SK-N-SH (cell line): ENCODE measurements around the gene CCDC178. TPM values are rescaled to one million over a fixed set of nuclear protein-coding genes. Genes with fewer than 3 reads are reported as not detected.

Experiments
- CTCF ChIA-PET: fragments of 300-600, 350-600 bp; formaldehyde crosslinking; extraction: SDS; loops from one replicate; lab custom pipeline; 2021; lab: Yijun Ruan, JAX
- POLR2A ChIA-PET: fragments of 350-600 bp; sonication (Branson Sonifier 250); formaldehyde crosslinking; extraction: SDS; loops from one replicate; lab custom pipeline; 2020; ENCODE audit warnings: antibody characterized with exemption, inconsistent platforms; lab: Yijun Ruan, JAX
- DNase-seq: peaks from one replicate; pipeline ENCODE4 v3.0.0; 2012
- H2AFZ ChIP-seq: fragments of 200-600 bp; sonication (generic); 2 replicates; pipeline ENCODE4 v1.8.1; 2016; ENCODE audit warnings: antibody characterized with exemption, mild to moderate bottlenecking, low read depth
- H3F3A ChIP-seq: fragments of 200-600 bp; sonication (generic); replicated peaks from 2 replicates; pipeline ENCODE3; 2016; ENCODE audit warnings: antibody characterized with exemption, mild to moderate bottlenecking; ENCODE audit not compliant: insufficient read depth
- H3K27ac ChIP-seq, 2 experiments: fragments of 200-500 bp in 1 of 2; fragments of 200-600 bp in 1 of 2; sonication (Bioruptor generic) in 1 of 2; sonication (generic), shearing (Covaris generic) in 1 of 2; 2 replicates each; pipeline versions ENCODE4 v1.5.1 to v1.6.1; 2014 to 2016; ENCODE audit warnings: low read depth in 2 of 2, inconsistent platforms in 1 of 2, low read length in 1 of 2, mild to moderate bottlenecking in 1 of 2, mixed read lengths in 1 of 2
- H3K27me3 ChIP-seq: fragments of 200-600 bp; sonication (generic), shearing (Covaris generic); 2 replicates; pipeline ENCODE4 v1.6.1; 2016; ENCODE audit warnings: mixed run types; ENCODE audit not compliant: insufficient read depth
- H3K36me3 ChIP-seq, 2 experiments: fragments of 200-500 bp in 1 of 2; fragments of 200-600 bp in 1 of 2; sonication (Bioruptor generic) in 1 of 2; sonication (generic) in 1 of 2; replicated peaks in 1 of 2; 2 replicates each; pipeline versions ENCODE3 to v1.5.1; 2014 to 2016; ENCODE audit warnings: low read length in 1 of 2, mild to moderate bottlenecking in 1 of 2; ENCODE audit not compliant: insufficient read depth in 2 of 2, control insufficient read depth in 1 of 2
- H3K4me1 ChIP-seq, 2 experiments: fragments of 200-500 bp in 1 of 2; fragments of 200-600 bp in 1 of 2; sonication (Bioruptor generic) in 1 of 2; sonication (generic), shearing (Covaris generic) in 1 of 2; 2 replicates each; pipeline versions ENCODE4 v1.5.1 to v1.6.1; 2014 to 2016; ENCODE audit warnings: low read depth in 1 of 2, low read length in 1 of 2, mixed run types in 1 of 2; ENCODE audit not compliant: insufficient read depth in 2 of 2, control insufficient read depth in 1 of 2
- H3K4me2 ChIP-seq: fragments of 200-600 bp; sonication (generic), shearing (Covaris generic); 2 replicates; pipeline ENCODE4 v1.6.1; 2017; ENCODE audit warnings: mixed run types
- H3K4me3 ChIP-seq, 2 experiments: fragments of 200-500 bp in 1 of 2; fragments of 200-600 bp in 1 of 2; sonication (Bioruptor generic) in 1 of 2; sonication (generic), shearing (Covaris generic) in 1 of 2; 2 replicates each; pipeline versions ENCODE4 v1.5.1 to v1.8.1; 2014 to 2016; ENCODE audit warnings: low read depth in 2 of 2, inconsistent platforms in 1 of 2, low read length in 1 of 2, mild to moderate bottlenecking in 1 of 2, mixed read lengths in 1 of 2, moderate library complexity in 1 of 2
- H3K79me2 ChIP-seq: fragments of 200-600 bp; sonication (generic); 2 replicates; pipeline ENCODE4 v1.8.1; 2017; ENCODE audit warnings: mild to moderate bottlenecking; ENCODE audit not compliant: insufficient read depth
- H3K9ac ChIP-seq: fragments of 200-600 bp; sonication (generic); 2 replicates; pipeline ENCODE4 v1.6.1; 2017; ENCODE audit warnings: mixed run types
- H3K9me2 ChIP-seq: fragments of 200-600 bp; sonication (generic); 2 replicates; pipeline ENCODE4 v1.6.1; 2017; ENCODE audit warnings: mixed run types
- H3K9me3 ChIP-seq: fragments of 200-600 bp; sonication (generic); 2 replicates; pipeline ENCODE4 v1.6.1; 2017; ENCODE audit warnings: mixed run types, mild to moderate bottlenecking, moderate library complexity
- H4K20me1 ChIP-seq: fragments of 200-600 bp; sonication (generic); 2 replicates; pipeline ENCODE4 v1.6.1; 2017; ENCODE audit warnings: mild to moderate bottlenecking, mixed run types; ENCODE audit not compliant: insufficient read depth
- ELF1 ChIP-seq: IDR thresholded peaks from 2 replicates; pipeline ENCODE4 v1.4.0; 2012
- EP300 ChIP-seq, 2 experiments: IDR thresholded peaks; 2 replicates each; pipeline versions ENCODE4 v1.4.0 to v1.6.1; 2012; ENCODE audit warnings: borderline replicate concordance in 1 of 2, low read depth in 1 of 2, low read length in 1 of 2
- EZH2phosphoT487 ChIP-seq: fragments of 200-600 bp; sonication (generic); IDR thresholded peaks from 2 replicates; pipeline ENCODE4 v1.6.1; 2017; ENCODE audit warnings: low read depth, mixed run types, mild to moderate bottlenecking, antibody characterized with exemption, moderate library complexity, borderline replicate concordance
- FOSL2 ChIP-seq: IDR thresholded peaks from 2 replicates; pipeline ENCODE4 v1.4.0; 2012; ENCODE audit warnings: low read depth, mild to moderate bottlenecking, moderate library complexity, borderline replicate concordance
- FOXM1 ChIP-seq: IDR thresholded peaks from 2 replicates; pipeline ENCODE4 v1.4.0; 2012; ENCODE audit warnings: low read depth, mild to moderate bottlenecking
- GABPA ChIP-seq: IDR thresholded peaks from 2 replicates; pipeline ENCODE4 v1.4.0; 2012; ENCODE audit warnings: low read depth, mild to moderate bottlenecking
- JUND ChIP-seq: IDR thresholded peaks from 2 replicates; pipeline ENCODE4 v1.4.0; 2012
- MAX ChIP-seq: IDR thresholded peaks from 2 replicates; pipeline ENCODE4 v1.4.0; 2012; ENCODE audit warnings: low read depth
- MXI1 ChIP-seq: IDR thresholded peaks from 2 replicates; pipeline ENCODE4 v1.6.1; 2012; ENCODE audit warnings: mild to moderate bottlenecking, low read depth, low read length, improper control_type of control experiment
- PBX3 ChIP-seq: IDR thresholded peaks from 2 replicates; pipeline ENCODE4; 2012
- POLR2AphosphoS5 ChIP-seq: IDR thresholded peaks from 2 replicates; pipeline ENCODE4 v1.6.1; 2012; ENCODE audit warnings: low read depth, low read length
- RAD21 ChIP-seq: IDR thresholded peaks from 2 replicates; pipeline ENCODE4 v1.6.1; 2012; ENCODE audit warnings: mild to moderate bottlenecking, low read length
- RCOR1 ChIP-seq: fragments of 150-350 bp; IDR thresholded peaks from 2 replicates; pipeline ENCODE4 v1.6.1; 2017; ENCODE audit warnings: antibody characterized with exemption, low read length
- RFX5 ChIP-seq: IDR thresholded peaks from 2 replicates; pipeline ENCODE4 v1.6.1; 2012; ENCODE audit warnings: mild to moderate bottlenecking, improper control_type of control experiment, low read length
- SMC3 ChIP-seq: IDR thresholded peaks from 2 replicates; pipeline ENCODE4 v1.6.1; 2012; ENCODE audit warnings: low read depth, low read length, improper control_type of control experiment
- TCF12 ChIP-seq: IDR thresholded peaks from 2 replicates; pipeline ENCODE4 v1.4.0; 2012
- TEAD4 ChIP-seq: IDR thresholded peaks from 2 replicates; pipeline ENCODE4 v1.4.0; 2012; ENCODE audit warnings: mild to moderate bottlenecking, borderline replicate concordance; ENCODE audit not compliant: insufficient read depth
- WGBS: methylation state at CpG from one replicate; pipeline ENCODE4 v1.1.6; 2017; ENCODE audit warnings: low lambda C conversion rate; 5-methylcytosine and 5-hydroxymethylcytosine counted together
- polyA plus RNA-seq, 3 experiments: library from polyadenylated mRNA; depleted of rRNA; stranded (reverse); fragments of >200 nt; gene quantifications; 2 replicates each; pipeline ENCODE4 v1.2.3, GENCODE V29; 2012
- TF ChIP-seq, protein P1 (sequence below): fragments of 150-350 bp; IDR thresholded peaks from 2 replicates; pipeline ENCODE4 v1.6.1; 2017; ENCODE audit warnings: antibody characterized with exemption, low read length, low read depth, borderline replicate concordance
- TF ChIP-seq, protein P2 (sequence below): fragments of 200-600 bp; sonication (generic); IDR thresholded peaks from 2 replicates; pipeline ENCODE4 v1.6.1; 2017; ENCODE audit warnings: antibody characterized with exemption, mild to moderate bottlenecking, moderate library complexity

The CCDC178 gene
- polyA plus RNA-seq, 1 of the 3 experiments (the other 2 are of a cell fraction) = not detected

DNA sequence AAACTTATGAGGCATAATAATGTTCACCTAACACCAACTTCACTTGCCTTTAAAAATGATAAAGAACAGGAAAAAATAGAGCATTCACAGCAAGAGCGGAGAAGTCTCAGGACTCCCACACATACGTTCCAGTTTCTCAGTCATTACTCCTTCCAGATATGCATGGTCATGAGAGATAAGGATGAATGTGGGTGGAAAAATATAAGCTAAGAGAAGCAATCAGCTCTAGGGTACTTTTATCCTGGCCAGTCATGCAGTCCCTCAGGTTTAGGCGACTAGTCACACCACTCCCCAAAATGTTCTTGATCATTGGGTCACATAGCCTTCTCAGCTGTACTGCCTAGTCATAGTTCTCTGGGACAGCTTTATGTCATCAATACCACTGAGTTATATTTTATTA, 29.2 kb upstream of the CCDC178 start:
- H3K27ac ChIP-seq = no peak overlapping the region
- H3K9me3 ChIP-seq = no peaks in the 10 kb centered on the region
- 68% methylated on average over 3 of the region's 3 CpGs for WGBS
- H3F3A ChIP-seq = no peaks in the 10 kb centered on the region
- no peaks in the 10 kb centered on the region for H3K27me3 ChIP-seq
- no peaks in the 10 kb centered on the region for H3K9me2 ChIP-seq
- TF ChIP-seq FOSL2 = no peak
- no peak for TF ChIP-seq RAD21
- TF ChIP-seq, protein P1, sequence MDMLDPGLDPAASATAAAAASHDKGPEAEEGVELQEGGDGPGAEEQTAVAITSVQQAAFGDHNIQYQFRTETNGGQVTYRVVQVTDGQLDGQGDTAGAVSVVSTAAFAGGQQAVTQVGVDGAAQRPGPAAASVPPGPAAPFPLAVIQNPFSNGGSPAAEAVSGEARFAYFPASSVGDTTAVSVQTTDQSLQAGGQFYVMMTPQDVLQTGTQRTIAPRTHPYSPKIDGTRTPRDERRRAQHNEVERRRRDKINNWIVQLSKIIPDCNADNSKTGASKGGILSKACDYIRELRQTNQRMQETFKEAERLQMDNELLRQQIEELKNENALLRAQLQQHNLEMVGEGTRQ = no peak
- TF ChIP-seq MXI1 = no peak
- no peak for TF ChIP-seq POLR2AphosphoS5
- no peak for TF ChIP-seq ELF1
- H3K79me2 ChIP-seq = no peaks in the 10 kb centered on the region
- no peaks in the 10 kb centered on the region for H3K36me3 ChIP-seq
- CTCF ChIA-PET = interaction anchor here (0.8 to 1.3 kb wide), 2 partner anchors 26 to 67 kb away, joined by 3 to 4 read pairs; no protein-coding TSS in a partner anchor
- no peaks in the 10 kb centered on the region for H3K4me1 ChIP-seq
- no peak for DNase-seq
- no peak overlapping the region for H3K4me2 ChIP-seq
- H3K4me3 ChIP-seq = no peak overlapping the region
- no peak overlapping the region for H2AFZ ChIP-seq
- POLR2A ChIA-PET = no interaction called here
- no peak overlapping the region for H3K9ac ChIP-seq
- H4K20me1 ChIP-seq = no peaks in the 10 kb centered on the region

DNA sequence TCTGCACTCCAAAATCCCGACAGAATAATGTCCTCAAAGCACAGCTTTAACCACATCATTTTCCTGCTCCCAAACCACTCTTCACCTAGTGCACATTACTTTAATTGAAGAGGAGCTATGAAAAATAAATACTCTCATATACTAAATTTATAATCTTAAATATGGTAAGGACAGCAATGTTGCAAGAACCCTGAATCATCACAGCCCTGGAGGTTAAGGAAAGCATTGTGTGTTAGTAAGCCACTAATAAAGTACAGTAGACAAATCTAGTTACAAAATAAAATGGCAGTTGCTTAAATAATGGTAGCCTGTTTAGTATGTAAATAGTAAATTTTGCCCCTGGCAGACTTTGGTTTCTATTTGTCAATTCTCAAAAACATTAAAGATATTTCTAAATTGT, 27.0 kb upstream of the CCDC178 start:
- no peak overlapping the region for H3K4me2 ChIP-seq
- H3K9me2 ChIP-seq = no peaks in the 10 kb centered on the region
- no peak overlapping the region for H3K9ac ChIP-seq
- H3K9me3 ChIP-seq = no peaks in the 10 kb centered on the region
- no peaks in the 10 kb centered on the region for H3K27me3 ChIP-seq
- no peaks in the 10 kb centered on the region for H4K20me1 ChIP-seq
- H3F3A ChIP-seq = no peaks in the 10 kb centered on the region
- no peak for DNase-seq
- CTCF ChIA-PET = interaction anchor here (1.1 kb wide), 1 partner anchor 9 kb away, joined by 3 read pairs; no protein-coding TSS in a partner anchor
- H3K79me2 ChIP-seq = no peaks in the 10 kb centered on the region
- no peak overlapping the region for H2AFZ ChIP-seq
- no peak overlapping the region for H3K4me3 ChIP-seq
- POLR2A ChIA-PET = no interaction called here
- no peaks in the 10 kb centered on the region for H3K36me3 ChIP-seq
- WGBS = 19% methylated on average over 1 of the region's 1 CpG
- no peaks in the 10 kb centered on the region for H3K4me1 ChIP-seq
- no peak overlapping the region for H3K27ac ChIP-seq
- no peak for TF ChIP-seq PBX3
- no peak for TF ChIP-seq RFX5
- TF ChIP-seq MAX = no peak
- TF ChIP-seq FOXM1 = no peak
- no peak for TF ChIP-seq POLR2AphosphoS5
- TF ChIP-seq RAD21 = no peak

- Histone ChIP-seq H3K79me2 (no peaks in the 10 kb centered on the region), H3F3A (no peaks in the 10 kb centered on the region), H3K4me1 (no peaks in the 10 kb centered on the region), H2AFZ (no peak overlapping the region), H4K20me1 (no peaks in the 10 kb centered on the region), H3K27ac (no peak overlapping the region), H3K9ac (no peak overlapping the region), H3K36me3 (no peaks in the 10 kb centered on the region), H3K9me2 (no peaks in the 10 kb centered on the region), H3K27me3 (no peaks in the 10 kb centered on the region), H3K4me3 (no peak overlapping the region), H3K4me2 (no peak overlapping the region), H3K9me3 (no peaks in the 10 kb centered on the region)
- POLR2A ChIA-PET = no interaction called here
- DNase-seq = no peak
- 46% methylated on average over 1 of the region's 1 CpG for WGBS
- CTCF ChIA-PET = no interaction called here
- TF ChIP-seq RCOR1 = no peak
- TF ChIP-seq, protein P2, sequence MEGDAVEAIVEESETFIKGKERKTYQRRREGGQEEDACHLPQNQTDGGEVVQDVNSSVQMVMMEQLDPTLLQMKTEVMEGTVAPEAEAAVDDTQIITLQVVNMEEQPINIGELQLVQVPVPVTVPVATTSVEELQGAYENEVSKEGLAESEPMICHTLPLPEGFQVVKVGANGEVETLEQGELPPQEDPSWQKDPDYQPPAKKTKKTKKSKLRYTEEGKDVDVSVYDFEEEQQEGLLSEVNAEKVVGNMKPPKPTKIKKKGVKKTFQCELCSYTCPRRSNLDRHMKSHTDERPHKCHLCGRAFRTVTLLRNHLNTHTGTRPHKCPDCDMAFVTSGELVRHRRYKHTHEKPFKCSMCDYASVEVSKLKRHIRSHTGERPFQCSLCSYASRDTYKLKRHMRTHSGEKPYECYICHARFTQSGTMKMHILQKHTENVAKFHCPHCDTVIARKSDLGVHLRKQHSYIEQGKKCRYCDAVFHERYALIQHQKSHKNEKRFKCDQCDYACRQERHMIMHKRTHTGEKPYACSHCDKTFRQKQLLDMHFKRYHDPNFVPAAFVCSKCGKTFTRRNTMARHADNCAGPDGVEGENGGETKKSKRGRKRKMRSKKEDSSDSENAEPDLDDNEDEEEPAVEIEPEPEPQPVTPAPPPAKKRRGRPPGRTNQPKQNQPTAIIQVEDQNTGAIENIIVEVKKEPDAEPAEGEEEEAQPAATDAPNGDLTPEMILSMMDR = no peak
- TF ChIP-seq EP300 (IDR thresholded peaks at IDR 0.05; ENCODE audit: borderline replicate concordance in 1 of 2, low read depth in 1 of 2, low read length in 1 of 2) = no peak
- TF ChIP-seq PBX3 = no peak
- no peak for TF ChIP-seq TEAD4
- no peak for TF ChIP-seq POLR2AphosphoS5
- no peak for TF ChIP-seq EZH2phosphoT487
- no peak for TF ChIP-seq JUND
- TF ChIP-seq SMC3 = no peak
- TF ChIP-seq GABPA = no peak
- TF ChIP-seq TCF12 = no peak
- no peak for TF ChIP-seq ELF1
Measured at GRCh38 chr18:33466822-33467221, 26.3 kb upstream of the CCDC178 start.
